SIG-M5 treated with dmso at 0.1 percent for 504 hours (cell line): ENCODE measurements around the gene ATP6V0C.

Source experiments
- DNase-seq: peaks from one replicate; lab custom pipeline; 2025; ENCODE audit not compliant: unreplicated experiment; lab: John Stamatoyannopoulos, UW

ATP6V0C gene

DNA sequence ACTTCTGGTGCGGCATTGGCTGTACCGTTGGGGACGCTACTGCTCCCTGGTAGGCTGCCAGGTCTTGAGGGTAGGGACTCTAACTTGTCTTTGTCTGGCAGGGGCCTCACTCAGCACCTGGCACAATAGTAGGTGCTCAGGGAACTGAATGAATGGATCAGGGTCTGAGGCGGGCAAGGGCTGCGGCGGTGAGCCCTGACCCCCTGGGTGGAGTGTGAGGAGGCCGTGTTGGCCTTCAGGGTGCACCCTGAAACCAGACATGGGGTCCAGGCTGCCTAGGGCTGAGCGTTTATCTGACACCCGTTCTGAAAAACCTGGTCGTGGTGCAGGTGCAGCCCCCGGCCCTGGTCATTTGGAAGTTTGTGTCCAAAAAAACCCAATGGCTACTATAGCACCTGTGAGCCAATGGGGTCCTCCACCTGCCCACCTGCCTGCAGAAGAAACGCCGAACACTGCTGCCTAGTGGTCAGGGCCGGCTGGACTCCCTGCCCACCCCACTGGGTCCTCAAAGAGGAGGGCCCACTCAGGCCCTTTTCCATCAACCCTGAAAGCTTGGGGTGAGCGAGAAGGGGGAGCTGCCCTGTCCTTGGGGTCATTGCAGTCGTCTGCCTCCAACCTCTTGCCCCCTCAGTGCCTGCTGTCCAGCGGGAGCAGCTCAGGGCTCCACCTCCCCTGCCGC is 4.9 kb upstream of the ATP6V0C start:
- no peak for DNase-seq

DNA sequence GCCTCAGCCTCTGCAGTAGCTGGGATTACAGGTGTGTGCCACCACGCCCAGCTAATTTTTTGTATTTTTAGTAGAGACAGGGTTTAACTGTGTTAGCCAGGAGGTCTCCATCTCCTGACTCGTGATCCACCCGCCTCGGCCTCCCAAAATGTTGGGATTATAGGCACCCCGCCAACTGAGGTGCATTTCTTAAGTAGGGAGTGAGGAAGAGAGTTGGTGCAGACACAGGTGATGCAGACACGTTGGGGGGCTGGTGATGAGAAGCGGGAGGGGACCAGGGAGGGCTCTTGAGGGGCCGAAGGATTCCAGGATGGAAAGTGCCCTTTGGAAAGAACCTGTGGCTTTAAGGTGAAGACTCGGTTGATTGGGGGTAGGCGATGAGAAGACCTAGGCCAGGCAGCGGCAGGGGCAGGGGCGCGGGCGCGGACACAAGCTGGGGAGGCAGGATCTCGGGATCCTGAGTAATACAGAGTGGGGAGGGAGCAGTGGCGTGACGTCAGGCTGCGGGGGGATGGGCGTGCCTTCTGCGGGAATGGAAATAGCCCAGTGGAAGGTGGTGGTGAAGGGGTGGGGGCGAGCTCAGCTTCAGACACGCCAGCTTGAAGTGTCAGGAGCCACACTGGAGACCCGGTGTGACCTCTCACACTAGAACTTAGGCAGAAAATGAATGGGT is 2.5 kb upstream of the ATP6V0C start:
- DNase-seq, result no peak

DNA sequence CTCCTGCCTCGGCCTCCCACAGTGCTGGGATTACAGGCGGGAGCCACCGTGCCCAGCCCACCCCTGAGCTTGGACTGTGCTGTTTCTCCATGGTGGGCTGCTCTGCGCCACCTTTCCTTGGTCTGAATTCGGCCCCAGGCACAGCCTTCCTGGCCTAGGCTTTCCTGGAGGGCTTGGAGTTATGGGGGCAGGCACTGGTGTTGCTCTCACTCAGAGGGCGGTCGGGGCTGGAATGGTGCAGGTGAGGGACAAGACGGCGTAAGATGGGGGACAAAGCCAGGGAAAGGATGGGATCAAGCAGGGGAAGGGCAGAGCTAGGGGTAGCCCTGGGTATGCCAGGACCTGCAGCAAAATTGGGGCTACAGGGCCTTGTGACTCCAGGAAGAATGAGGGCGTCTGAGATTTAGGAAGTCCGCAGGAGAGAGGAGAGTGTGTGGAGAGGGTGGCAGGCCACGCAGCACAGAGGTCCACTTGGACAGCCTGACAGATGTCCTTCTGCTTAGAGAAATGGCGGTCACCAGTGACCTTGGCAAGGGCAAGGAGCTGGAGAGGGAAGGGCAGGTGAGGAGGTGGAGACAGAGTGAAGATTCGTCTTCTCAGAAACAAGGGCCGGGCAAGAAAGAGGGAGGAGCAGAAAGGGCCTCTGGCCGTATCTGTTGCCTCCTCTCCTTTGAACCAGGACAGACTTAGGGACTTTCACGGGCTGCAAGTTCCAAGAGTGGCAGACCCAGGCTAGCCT is 1.6 kb upstream of the ATP6V0C start:
- no peak for DNase-seq

DNA sequence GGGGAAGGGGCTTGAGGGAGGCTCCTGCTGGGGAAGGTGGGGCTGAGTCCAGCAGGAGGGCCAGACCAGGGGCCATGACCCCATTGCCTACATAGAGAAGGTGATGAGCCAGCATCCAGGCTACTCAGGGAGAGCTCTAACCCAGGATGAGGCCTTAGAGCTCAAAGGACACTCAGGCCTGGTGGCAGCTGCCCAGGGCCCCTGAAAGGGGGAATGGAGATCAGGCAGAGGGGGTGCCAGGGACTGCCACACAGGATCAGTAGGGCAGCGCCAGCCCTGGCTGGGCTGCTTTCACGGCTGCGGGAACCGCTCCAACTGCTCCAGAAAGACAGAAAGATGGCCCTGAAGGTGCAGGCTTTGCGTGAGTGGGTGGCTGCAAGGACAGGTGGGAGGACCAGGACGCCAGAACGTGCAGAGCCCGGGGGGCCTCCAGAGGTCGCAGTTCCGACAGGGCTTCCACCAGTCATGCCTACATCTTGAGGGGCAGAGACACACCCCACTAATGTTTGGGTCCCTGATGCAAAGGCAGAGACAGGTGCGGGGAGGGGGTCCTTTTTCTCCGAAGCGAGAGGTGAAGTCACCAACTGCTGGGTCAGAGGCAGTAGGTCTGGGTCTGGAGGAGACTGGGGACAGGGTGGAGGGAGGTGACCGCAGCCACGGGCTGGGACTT is 882 bp upstream of the ATP6V0C start:
- DNase-seq, result no peak

DNA sequence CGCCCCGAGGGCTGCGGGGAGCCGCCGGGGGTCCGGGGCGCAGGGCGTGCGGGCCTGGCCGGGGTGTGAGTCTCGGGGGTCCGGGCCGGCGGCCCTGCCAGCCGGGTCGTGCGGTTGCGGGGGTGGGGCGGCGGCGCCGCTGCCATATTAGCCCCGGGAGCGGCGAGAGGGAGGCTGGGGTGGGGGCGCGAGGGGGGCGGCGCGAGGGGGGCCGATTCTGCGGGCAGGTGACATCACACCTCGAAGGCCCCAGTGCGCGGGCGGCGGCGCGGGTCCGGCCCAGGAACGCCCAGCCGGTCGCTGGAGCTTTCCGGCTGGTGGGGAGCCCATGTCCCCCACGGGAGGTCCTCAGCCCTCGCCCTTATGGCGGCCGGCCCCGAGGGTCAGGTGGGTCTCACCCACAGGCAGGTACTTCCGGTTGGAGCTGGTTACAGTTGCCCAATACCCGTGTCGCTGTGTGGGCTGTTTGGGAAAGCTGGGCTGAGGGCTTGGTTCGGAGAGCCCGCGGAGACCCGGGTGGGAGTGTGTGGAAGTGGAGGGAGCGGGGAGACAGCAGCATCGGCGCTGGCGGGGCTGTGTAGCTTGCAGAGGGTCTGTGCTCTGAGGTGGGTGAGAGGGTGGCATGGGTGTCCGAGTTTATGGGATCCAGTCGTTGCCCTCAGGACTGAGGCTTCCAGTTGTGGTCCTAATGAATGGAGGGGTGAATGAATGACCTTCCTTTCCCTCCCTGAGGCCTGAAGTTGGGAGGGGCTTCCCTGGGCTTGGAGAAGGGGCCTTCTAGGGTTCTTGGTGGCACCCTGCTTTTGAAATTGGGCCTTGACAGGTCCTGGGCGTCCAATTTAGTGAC is 804 bp downstream of the ATP6V0C start:
- DNase-seq, result no peak

DNA sequence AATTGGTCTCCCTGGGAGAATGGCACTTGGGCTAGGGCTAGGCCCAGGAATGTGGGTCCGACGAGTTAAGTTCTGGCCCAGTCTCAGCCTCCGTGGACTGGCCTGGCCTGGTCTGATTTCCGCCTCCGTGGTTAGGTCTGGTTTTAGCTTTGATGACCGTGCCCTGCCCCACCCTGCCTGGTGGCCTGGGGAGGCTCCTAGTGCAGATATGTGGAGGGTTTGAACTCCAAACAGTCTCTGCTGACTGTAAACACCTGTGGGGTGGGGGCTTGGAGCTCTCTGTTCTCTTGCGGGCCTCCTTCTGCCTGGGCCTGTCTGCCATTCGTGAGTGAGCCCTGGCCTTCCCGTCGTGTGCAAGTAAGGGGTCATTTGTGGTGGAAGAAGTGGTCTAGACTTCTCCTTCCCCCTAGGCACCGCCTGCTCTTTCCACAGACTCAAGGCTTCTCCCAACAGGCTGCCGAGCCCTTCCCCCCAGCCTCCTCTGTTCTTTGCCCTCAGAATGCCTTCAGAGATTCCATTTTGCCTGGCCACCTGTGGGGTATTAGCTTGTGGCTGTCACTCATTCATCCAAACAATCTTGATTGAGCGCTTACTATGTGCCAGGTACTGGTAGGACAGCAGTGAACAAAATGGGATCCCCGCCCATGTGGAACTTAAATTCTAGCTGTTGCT is 1.6 kb downstream of the ATP6V0C start:
- peak; percentile 63 for DNase-seq

DNA sequence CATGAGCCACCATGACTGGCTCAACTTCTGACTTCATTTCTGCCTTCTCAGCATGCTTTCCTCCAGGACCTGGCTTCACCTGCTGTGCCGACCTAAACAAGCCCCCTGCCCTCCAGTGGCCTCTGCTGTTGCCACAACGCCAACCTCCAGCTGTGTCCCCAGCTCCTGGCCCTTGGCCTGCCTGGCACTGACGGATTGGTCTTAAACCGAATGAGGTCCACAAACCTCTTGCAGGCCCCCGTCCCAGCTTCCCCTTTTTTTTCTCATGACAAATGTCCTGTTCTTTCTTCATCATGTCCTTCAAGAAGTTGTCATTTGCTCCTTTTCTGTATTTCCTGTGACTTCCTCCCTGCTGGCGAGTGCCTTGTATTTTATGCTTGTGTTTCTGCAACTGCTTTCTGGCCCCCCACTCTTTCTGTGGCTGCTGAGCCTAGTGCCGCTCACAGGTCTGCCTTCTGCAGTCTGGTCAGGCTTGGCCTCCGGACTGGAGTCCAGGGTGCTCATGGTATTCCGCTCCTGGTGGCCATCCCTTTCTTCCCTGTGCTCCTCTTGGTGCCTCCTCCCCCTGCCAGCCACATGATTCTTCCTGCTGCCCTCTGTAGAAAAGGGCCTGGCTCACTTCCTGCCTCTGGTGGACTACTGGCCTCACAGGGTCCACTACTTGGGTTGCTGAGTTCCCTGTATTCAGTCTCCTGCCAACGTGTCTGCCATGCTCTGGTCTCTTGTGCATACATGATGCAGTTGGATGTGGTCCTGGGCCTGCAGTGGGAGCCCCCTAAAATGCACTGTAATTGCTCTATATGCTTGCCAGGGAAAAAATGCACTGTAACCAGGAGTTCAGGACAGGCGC is 2.9 kb downstream of the ATP6V0C start:
- DNase-seq, result peak; percentile 89

DNA sequence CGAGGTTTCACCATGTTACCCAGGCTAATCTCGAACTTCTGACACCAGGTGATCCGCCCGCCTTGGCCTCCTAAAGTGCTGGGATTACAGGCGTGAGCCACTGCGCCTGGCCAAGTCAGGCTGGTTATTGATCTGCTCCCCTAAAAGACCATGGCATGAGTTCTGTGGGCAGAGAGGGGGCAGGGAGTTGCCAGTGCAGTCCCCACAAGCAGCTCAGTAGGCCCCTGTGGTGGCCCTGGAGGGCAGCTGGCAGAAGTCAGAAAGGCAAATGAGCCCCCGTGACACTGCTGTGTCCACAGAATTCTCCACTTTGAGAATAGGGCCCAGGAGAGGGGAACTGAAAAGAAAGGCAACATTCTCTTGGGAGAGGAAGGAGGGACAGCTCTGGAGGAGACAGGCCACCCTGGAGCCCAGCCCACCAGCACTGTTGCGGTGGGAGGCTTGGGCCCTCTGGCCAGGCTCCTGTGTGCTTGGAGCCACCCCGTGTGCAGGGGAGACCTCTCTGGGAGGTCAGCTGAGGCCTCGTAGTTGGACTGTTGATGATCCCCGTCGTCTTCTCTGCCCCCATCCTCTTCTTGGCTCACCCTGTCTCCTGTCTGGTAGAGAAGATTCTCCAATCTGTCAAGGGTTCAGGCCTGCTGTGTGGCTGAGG is 4.3 kb downstream of the ATP6V0C start:
- DNase-seq, result no peak

DNA sequence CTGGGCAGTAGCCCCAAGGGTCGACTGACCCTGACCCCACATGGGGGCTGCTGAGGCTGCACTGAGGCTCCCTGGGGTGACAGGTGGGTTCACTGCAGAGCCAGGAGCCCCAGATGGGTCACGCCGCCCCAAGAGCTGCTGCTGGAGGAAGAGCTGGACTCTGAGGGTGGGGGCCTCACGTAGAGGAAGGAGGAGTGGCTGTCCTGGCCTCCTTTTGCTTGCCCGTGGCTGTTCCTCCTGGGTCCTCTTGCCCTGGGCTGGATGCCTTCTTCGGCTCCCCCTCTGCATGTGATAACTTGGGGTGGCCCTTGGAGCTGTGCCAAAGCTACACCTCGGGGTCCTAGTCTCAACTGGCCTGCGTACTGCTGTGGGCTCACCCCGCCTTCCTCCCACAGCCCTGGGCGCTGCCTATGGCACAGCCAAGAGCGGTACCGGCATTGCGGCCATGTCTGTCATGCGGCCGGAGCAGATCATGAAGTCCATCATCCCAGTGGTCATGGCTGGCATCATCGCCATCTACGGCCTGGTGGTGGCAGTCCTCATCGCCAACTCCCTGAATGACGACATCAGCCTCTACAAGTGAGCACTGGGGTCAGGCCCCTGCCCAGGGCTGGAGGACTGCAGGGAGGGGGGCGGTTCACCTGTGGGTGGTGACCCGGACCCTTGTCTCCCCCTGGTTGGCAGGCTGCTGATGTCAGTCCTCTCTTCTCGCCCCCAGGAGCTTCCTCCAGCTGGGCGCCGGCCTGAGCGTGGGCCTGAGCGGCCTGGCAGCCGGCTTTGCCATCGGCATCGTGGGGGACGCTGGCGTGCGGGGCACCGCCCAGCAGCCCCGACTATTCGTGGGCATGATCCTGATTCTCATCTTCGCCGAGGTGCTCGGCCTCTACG is 5.3 kb downstream of the ATP6V0C start:
- DNase-seq, result no peak

DNA sequence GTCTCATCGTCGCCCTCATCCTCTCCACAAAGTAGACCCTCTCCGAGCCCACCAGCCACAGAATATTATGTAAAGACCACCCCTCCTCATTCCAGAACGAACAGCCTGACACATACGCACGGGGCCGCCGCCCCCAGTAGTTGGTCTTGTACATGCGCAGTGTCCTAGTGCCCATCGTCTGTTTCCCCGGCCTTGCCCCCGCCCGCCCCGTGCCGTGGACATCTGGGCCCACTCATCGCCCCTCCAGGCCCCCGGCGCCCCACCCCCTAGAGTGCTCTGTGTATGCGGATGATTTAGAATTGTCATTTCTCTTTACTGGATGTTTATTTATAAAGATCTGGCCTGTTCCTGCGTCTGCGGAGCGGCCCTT is 5.9 kb downstream of the ATP6V0C start:
- no peak for DNase-seq

DNA sequence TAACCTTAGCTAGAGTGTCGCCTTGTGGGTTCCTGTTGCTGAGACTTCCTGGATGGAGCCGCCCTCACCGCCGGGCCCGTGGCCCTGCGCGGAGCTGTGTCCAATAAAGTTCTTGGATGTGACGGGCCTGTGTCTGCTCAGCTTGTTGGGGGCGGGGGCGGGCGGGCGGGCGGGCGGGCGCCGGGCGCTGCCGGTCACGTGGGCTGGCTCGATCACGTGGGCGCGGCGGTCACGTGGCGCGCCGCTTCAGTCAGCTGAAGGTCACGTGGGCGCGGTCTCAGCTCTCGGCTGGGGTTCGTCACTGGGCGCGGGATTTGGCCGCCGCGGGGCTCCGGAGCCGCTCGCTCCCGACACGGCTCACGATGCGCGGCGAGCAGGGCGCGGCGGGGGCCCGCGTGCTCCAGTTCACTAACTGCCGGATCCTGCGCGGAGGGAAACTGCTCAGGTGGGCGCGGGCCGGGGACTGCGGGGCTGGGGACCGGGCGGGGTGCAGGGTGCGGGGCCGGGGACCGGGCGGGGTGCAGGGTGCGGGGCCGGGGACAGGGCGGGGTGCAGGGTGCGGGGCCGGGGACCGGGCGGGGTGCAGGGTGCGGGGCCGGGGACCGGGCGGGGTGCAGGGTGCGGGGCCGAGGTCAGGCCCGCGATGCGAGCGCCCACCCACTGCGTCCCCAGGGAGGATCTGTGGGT is 6.5 kb downstream of the ATP6V0C start, which contains the start of gene AMDHD2:
Gene AMDHD2, plus strand, starts transcription at position 275 of the 687 bp plus-strand sequence. Its CDS starts 88 bp downstream, at position 363.
- DNase-seq, result peak; percentile 88

DNA sequence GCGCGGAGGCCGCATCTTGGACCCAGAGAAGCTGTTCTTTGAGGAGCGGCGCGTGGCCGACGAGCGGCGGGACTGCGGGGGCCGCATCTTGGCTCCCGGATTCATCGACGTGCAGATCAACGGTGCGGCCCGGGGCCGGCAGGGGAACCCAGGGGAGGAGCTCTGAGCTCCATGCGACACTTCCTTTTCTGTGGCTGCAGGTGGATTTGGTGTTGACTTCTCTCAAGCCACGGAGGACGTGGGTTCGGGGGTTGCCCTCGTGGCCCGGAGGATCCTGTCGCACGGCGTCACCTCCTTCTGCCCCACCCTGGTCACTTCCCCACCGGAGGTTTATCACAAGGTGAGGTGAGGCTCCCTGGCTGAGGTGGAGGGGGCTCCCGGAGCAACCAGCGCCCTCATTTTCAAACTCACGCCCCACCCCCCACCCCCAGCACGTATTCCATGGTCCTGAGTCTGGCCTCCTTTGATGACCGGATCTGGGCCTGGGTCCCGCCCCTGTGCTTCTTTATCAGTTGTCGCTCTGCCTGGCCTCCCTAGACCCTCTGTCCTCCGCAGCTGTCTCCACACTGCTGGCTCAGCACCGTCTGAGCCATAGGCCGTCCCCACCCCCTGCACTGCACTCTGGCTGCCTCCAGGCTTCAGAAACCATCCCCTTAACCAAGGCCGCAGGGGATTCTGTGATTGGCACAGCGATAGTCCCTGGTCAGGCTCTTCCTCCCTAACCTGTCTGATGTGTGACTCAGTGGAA is 7.2 kb downstream of the ATP6V0C start:
- DNase-seq, result peak; percentile 52

DNA sequence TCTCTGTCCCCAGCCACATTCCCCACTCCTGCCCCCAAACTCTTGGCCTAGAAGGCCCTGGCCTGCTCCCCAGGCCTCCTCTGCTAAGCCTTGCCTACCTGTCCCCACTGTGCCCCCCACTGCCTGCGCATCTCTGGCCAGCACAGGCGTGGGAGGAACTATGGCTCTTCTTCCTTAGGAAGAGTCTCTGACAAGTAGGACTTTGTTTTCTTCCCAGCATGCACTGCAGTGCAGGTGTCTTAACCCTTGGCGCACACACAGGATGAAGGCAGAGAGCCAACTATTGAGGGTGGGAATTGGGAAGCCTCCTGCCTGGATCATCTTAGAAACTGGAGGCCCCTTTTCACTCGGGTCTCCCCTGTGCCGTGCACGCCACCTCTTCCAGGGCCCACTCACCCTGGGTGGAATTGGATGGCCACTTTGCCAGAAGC is 10.1 kb downstream of the ATP6V0C start:
- no peak for DNase-seq

DNA sequence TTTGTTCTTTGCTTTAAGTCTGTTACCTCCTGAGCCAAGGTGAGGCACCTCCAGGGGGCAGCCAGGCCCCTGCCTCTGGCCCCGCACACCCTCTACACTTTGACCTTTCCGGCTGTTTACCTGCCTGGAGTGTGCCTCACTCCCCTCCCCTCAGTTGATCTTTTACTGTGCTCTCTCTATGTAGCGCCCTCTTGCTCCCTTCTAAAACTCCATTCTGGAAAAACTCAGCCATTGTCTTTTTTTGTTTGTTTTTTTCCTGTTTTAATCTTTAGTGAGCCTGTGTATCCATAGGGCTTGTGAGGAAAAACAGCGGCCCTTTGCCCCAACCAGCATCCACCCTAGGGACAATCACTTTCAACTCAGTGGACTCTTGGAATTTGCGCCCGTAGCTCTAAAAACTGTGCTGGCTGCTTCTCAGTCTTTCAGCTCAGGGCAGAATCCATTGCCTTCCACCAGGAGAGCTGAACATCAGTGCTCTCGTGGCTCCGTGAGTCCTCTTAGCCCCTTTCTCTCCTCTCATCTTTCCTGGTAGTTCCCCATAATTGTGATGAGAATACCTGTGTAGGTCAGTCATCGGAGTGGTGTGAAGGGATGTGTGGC is 10.7 kb downstream of the ATP6V0C start:
- no peak for DNase-seq

DNA sequence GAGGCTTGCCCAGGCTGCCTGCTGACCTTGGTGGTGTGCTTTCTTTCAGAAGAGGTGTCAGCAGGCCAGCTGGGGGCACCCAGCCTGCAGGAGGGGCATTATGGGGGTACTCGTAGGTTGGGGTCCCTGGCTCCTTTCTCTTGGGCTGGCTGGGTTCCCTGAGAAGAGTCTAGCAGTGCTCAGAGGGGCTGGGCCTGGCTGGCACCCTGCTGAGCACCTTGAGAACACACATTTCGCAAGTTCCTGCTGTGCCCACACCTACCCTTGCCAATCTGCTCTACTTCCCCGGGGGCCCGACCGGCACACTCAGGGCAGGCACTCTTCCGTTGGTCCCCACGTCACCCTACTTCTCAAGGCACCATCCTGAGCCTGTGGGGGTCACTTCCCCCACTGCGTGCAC is 12.4 kb downstream of the ATP6V0C start:
- DNase-seq, result no peak
